HUES64 (cell line): ENCODE measurements around the gene MVB12A.
A peak's percentile ranks its signal among the peaks of the same experiment; 100 is the strongest.

ENCODE experiments used
- H3K27ac ChIP-seq: 2 replicates; pipeline ENCODE4 v1.7.0; 2013; ENCODE audit warnings: low read depth, low read length, inconsistent platforms
- H3K27me3 ChIP-seq: 2 replicates; pipeline ENCODE4 v1.6.1; 2013; ENCODE audit warnings: mild to moderate bottlenecking, low read length; ENCODE audit not compliant: insufficient read depth
- H3K36me3 ChIP-seq: 2 replicates; pipeline ENCODE4 v1.6.1; 2013; ENCODE audit warnings: mild to moderate bottlenecking, low read length; ENCODE audit not compliant: insufficient read depth
- H3K4me1 ChIP-seq: 2 replicates; pipeline ENCODE4 v1.6.1; 2013; ENCODE audit warnings: mild to moderate bottlenecking, low read length, moderate library complexity; ENCODE audit not compliant: insufficient read depth
- H3K4me3 ChIP-seq: 2 replicates; pipeline ENCODE4 v1.5.1; 2013; ENCODE audit warnings: mild to moderate bottlenecking, low read length, moderate library complexity
- H3K9ac ChIP-seq: 2 replicates; pipeline ENCODE4 v1.6.1; 2013; ENCODE audit warnings: mild to moderate bottlenecking, low read depth, low read length
- H3K9me3 ChIP-seq: 2 replicates; pipeline ENCODE4 v1.6.1; 2013; ENCODE audit warnings: low read depth, low read length; ENCODE audit not compliant: insufficient read depth
- WGBS: fragments of 150-250, 120-280 bp; methylation state at CpG from one replicate; pipeline ENCODE4 v1.1.7; 2013; ENCODE audit warnings: missing lambda C conversion rate; 5-methylcytosine and 5-hydroxymethylcytosine counted together

Gene MVB12A

GRCh38 chr19:17448131-17448967, 28.5 kb downstream of the MVB12A start, which contains the start of gene TMEM221:
Gene TMEM221 (minus strand): TSS chr19:17448668. CDS start chr19:17448462, 206 bp downstream.
- Histone ChIP-seq H3K36me3 (no peaks in the 10 kb centered on the region), H3K9ac (peak within 1 kb of the TSS; percentile 57), H3K4me3 (peak within 1 kb of the TSS; percentile 56), H3K27ac (no peak within 1 kb of the TSS), H3K9me3 (no peaks in the 10 kb centered on the region), H3K27me3 (peaks cover 20% of the 10 kb centered on the region), H3K4me1 (no peaks in the 10 kb centered on the region)
- WGBS = 2% methylated on average over 81 of the region's 81 CpGs

GRCh38 chr19:17450264-17451075, 30.6 kb downstream of the MVB12A start:
- Histone ChIP-seq H3K36me3 (no peaks in the 10 kb centered on the region), H3K27me3 (peaks cover 37% of the 10 kb centered on the region), H3K4me1 (peaks cover 4% of the 10 kb centered on the region), H3K9ac (no peak overlapping the region), H3K27ac (no peak overlapping the region), H3K4me3 (no peak overlapping the region), H3K9me3 (no peaks in the 10 kb centered on the region)
- 77% methylated on average over 7 of the region's 8 CpGs for whole genome bisulfite sequencing

- Histone ChIP-seq H3K27ac (no peak overlapping the region), H3K9ac (no peak overlapping the region), H3K4me1 (peaks cover 4% of the 10 kb centered on the region), H3K9me3 (no peaks in the 10 kb centered on the region), H3K4me3 (no peak overlapping the region), H3K36me3 (no peaks in the 10 kb centered on the region), H3K27me3 (peaks cover 45% of the 10 kb centered on the region)
- 87% methylated on average over 4 of the region's 4 CpGs for WGBS
These were observed 32.0 kb downstream of the MVB12A start for GRCh38 chr19:17451820-17452219.

- H3K9me3 ChIP-seq = no peaks in the 10 kb centered on the region
- no peaks in the 10 kb centered on the region for H3K36me3 ChIP-seq
- H3K4me3 ChIP-seq = peak overlapping the region; percentile 42
- no peak overlapping the region for H3K27ac ChIP-seq
- WGBS = 2% methylated on average over 11 of the region's 13 CpGs
- peaks cover 40% of the 10 kb centered on the region for H3K27me3 ChIP-seq
- peaks cover 4% of the 10 kb centered on the region for H3K4me1 ChIP-seq
- peak overlapping the region; percentile 20; the same call in 1 of the 2 replicates for H3K9ac ChIP-seq
These were observed 34.8 kb downstream of the MVB12A start for GRCh38 chr19:17454576-17455071.

- Histone ChIP-seq H3K27ac (no peak overlapping the region), H3K36me3 (no peaks in the 10 kb centered on the region), H3K4me1 (peaks cover 4% of the 10 kb centered on the region), H3K9ac (no peak overlapping the region), H3K9me3 (no peaks in the 10 kb centered on the region), H3K4me3 (peak overlapping the region; percentile 33; the same call in 1 of the 2 replicates), H3K27me3 (peaks cover 40% of the 10 kb centered on the region)
- WGBS = 37% methylated on average over 54 of the region's 58 CpGs
These were observed 35.7 kb downstream of the MVB12A start for GRCh38 chr19:17455308-17456123.

GRCh38 chr19:17456127-17456526, 36.3 kb downstream of the MVB12A start:
- 77% methylated on average over 10 of the region's 11 CpGs for WGBS
- peaks cover 40% of the 10 kb centered on the region for H3K27me3 ChIP-seq

GRCh38 chr19:17457616-17458015, 37.8 kb downstream of the MVB12A start:
- 85% methylated on average over 6 of the region's 6 CpGs for WGBS
- peaks cover 4% of the 10 kb centered on the region for H3K4me1 ChIP-seq

More at GRCh38 chr19:17456127-17456526, 36.3 kb downstream of the MVB12A start:
- H3K9ac ChIP-seq = no peak overlapping the region
- H3K4me1 ChIP-seq = peaks cover 4% of the 10 kb centered on the region
- H3K27ac ChIP-seq = no peak overlapping the region
- H3K36me3 ChIP-seq = no peaks in the 10 kb centered on the region
- H3K9me3 ChIP-seq = no peaks in the 10 kb centered on the region
- H3K4me3 ChIP-seq = peak overlapping the region; percentile 33; the same call in 1 of the 2 replicates

GRCh38 chr19:17458970-17459369, 39.1 kb downstream of the MVB12A start:
- Histone ChIP-seq H3K9ac (no peak overlapping the region), H3K36me3 (no peaks in the 10 kb centered on the region), H3K4me1 (peaks cover 4% of the 10 kb centered on the region), H3K27me3 (peaks cover 36% of the 10 kb centered on the region), H3K27ac (no peak overlapping the region), H3K9me3 (no peaks in the 10 kb centered on the region), H3K4me3 (no peak overlapping the region)
- WGBS = 86% methylated on average over 3 of the region's 3 CpGs

More at GRCh38 chr19:17457616-17458015, 37.8 kb downstream of the MVB12A start:
- Histone ChIP-seq H3K36me3 (no peaks in the 10 kb centered on the region), H3K27ac (no peak overlapping the region), H3K4me3 (no peak overlapping the region), H3K9me3 (no peaks in the 10 kb centered on the region), H3K9ac (no peak overlapping the region), H3K27me3 (peaks cover 40% of the 10 kb centered on the region)

GRCh38 chr19:17460372-17461230, 40.8 kb downstream of the MVB12A start, which contains the start of gene NXNL1:
Gene NXNL1 (minus strand): TSS chr19:17460926. CDS start chr19:17460869, 57 bp downstream.
- WGBS = 89% methylated on average over 26 of the region's 26 CpGs
- Histone ChIP-seq H3K36me3 (no peaks in the 10 kb centered on the region), H3K4me3 (no peak within 1 kb of the TSS), H3K9ac (no peak within 1 kb of the TSS), H3K27me3 (peaks cover 22% of the 10 kb centered on the region), H3K4me1 (no peaks in the 10 kb centered on the region), H3K9me3 (no peaks in the 10 kb centered on the region), H3K27ac (no peak within 1 kb of the TSS)

GRCh38 chr19:17466487-17466850, 46.6 kb downstream of the MVB12A start:
- no peak overlapping the region for H3K9ac ChIP-seq

More at GRCh38 chr19:17466487-17466850, 46.6 kb downstream of the MVB12A start:
- WGBS = 65% methylated on average over 5 of the region's 6 CpGs
- Histone ChIP-seq H3K9me3 (no peaks in the 10 kb centered on the region), H3K27me3 (peaks cover 7% of the 10 kb centered on the region), H3K4me1 (peaks cover 8% of the 10 kb centered on the region), H3K27ac (no peak overlapping the region), H3K4me3 (no peak overlapping the region), H3K36me3 (no peaks in the 10 kb centered on the region)
